NCI-H128 (cell line): Measurements from ENCODE around the gene HELZ.
"Not testable (repeated sequence)": the region's sequence is repeated elsewhere in the genome, so short reads cannot be mapped to it uniquely, and the experiment has no call there.

ENCODE experiments used
- DNase-seq: peaks from one replicate; lab custom pipeline; 2025; ENCODE audit not compliant: unreplicated experiment; lab: John Stamatoyannopoulos, UW

The HELZ gene

DNA sequence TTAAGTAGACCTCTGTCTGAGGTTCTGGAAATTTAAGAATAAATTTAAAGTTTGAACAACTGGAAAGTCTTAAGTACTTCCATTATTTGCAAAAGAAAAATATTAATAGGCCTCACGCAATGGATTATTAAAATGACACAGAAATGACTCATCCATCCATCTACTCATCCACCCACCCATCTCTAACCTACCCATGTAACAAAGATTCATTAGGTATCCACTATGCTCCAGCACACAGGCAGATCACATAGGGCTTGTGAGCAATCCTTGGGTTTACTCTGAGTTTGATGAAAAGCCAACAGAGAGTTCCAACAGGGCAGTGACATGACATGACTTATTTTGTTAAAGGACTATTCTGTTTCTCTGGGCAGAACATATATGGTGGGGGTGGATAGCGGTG, 93.3 kb downstream of the HELZ start:
- no peak for DNase-seq

DNA sequence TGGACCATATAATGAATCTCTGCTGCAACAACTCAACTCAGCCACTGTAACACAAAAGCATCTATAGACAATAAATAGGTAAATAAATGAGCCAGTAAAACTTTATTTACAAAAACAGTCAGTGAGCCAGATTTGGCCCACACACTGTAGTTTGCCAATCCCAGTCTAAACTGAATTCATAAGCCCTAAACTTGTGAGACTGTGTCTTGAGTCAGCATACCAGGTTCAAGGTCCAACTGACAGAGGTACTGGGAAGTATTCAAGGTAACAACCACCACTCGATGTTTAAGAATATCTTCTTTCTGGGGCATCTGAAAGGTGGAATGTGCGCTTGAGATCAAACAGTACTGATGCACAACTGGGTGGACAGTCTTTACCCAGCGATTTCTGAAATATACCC, 94.2 kb downstream of the HELZ start:
- DNase-seq = no peak

DNA sequence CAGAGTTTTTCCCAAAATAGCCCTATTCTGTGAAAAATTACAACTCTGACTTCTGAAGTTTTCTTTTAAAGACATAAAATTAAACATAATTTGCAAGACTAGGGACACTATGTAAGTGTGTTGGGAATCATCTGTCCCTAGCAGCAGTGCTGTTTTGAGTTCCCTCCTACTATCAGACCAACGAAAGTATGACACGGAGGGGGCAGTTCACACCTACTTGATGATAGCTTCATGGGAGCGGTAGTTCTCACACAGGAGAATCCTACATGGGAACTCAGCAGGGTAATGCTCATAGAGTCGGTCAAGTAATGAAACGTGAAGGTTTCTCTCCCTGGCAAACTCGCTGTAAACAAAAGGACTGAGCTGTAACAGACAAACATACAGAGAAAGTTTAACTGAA, 96.6 kb downstream of the HELZ start:
- no peak for DNase-seq

DNA sequence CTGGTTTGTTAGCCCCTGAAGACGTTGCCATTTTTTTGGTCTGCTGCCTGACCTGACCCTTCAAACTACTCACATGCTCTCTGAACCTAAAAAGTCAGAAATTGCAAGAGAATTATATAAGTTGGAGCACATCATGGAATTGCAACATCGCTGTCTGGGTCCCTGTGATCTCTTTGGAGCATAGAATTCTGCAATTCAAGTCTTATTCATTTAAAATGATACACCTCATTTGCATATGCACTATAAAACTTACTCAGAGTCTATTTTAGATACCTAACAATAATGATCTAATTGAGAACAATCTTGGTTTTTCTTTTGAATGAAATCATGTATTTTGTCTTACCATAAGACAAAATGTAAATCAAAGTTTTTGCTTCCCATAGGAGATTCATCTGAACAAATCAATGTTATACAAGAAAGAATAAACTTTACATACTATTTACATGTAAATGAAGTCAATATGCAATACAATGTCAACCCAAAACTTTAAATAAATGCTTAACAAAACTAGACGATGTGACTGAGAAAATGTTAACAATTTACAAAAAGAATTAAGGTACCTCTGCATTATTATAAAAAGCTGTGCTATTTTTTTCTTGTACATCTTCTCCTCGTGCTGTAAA, 99.7 kb downstream of the HELZ start:
- no peak for DNase-seq

DNA sequence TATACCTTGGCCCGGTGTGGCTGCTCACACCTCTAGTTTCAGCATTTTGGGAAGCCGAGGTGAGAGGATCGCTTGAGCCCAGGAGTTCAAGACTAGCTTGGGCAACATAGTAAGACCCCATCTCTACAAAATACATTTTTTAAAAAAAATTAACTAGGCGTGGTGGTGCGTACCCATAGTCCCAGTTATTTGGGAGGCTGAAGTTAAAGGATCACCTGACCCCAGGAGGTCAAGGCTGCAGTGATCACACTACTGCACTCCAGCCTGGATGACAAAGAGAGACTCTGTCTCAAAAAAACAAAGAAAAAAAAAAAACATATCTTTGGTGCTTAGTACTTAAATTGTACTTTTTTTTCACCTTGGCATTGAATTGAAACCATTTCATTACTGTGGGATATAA, 101.7 kb downstream of the HELZ start:
- DNase-seq = no peak

DNA sequence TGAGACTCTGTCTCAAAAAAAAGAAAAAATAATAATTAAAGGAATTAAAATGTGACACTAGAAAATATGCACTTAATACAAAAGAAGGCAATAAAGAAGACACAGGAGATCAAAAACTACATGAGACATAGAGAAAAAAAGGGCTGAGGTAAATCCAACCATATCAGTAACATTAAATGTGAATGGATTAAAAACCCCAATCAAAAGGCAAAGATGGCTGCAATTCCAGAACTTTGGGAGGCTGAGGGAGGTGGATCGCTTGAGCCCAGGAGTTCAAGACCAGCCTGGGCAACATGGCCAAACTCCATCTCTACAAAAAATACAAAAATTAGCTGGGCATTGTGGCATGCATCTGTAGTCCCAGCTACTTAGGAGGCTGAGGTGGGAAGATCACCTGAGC, 103.0 kb downstream of the HELZ start:
- not testable (repeated sequence) for DNase-seq

DNA sequence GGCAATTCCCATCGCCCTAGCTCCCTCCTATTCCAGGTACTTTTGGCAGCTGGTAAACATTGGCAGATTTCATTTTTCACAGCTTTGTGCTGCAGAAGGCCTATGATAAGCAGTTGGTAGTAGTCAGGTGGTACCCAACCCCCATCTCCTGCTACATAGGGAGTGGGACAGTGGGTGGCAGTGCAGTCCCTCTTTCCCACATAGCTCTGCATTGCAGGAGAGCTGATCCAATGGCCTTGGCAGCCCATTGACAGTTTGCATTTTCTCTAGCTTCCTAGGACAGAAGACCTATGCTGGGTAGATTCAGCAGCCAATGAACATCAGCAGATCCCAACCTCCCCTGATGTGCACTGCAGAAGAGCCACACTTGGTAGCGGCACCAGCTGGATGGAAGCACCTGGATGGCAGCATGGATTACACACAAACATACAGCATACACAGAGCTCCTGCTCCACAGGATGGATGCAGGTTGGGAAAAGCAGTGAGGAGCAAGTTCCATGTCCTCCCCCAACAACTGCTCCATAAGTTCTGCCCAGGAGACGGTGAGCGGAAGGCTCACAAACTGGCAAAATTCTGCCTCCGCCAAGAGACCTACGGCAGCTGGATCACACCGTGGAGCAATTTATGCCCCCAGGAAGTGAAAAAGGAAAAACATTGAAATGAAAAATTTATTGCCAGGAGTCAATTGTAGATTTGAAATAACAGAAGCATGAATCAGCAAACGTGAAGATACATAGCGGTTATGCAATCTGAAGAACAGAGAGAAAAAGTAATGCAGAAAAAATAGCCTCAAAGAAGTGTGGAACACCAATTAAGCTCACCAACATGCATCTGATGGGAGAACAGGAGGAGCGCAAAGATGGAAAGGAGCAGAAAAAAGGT, 105.0 kb downstream of the HELZ start:
- no peak for DNase-seq

DNA sequence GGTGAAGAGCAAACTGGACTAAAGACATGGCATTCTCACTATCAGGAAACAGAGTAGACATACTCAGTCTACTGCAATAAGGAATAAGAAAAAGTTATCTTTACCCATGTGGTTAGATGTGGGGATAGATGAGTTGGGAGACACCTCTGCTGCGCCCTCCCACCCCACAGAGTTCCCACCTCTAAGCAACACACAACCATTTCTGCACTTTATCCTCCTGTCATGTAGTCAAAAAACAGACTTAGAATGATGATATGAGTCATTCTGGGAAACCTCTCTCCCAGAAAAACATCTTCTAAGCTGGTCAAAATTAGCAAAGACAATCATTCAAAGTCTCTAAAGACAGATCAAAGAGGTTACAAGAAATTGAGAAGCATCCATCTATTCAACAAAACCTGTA, 105.7 kb downstream of the HELZ start:
- DNase-seq = no peak

DNA sequence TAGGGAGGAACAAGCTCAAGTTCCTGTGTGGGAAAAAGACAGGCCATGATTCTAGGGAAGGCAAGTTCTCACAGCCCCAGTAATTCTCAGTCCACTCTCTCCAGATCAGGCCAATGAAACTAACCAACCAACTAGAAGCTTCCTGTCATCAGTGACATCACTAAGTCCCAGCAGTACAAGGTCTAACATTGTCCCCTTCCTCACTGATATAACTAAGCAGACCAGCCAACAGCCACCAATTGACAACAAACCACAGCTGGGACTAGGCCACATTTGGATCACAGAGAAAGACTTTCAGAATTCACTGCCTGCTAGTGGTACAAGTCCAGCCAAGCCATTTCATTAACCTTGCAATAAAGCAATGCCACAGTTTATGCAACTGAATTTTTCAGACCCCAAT, 106.6 kb downstream of the HELZ start:
- no peak for DNase-seq

DNA sequence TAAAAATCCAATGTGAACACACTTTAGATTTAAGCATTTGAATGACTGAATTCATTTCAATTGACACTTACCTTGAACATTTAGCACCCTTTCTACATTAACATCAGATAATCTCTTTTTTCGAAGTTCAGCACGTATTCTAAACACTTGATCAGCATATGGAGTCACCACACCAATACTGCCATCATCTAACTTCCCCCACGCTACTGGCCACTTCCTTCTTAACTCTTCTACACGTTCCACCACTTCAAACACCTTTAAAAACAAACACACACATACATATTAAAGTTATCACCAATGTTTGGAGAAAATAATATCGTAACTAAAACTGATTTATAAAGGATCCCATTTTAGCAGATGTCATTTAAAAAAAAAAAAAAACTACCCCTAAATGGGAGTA, 107.1 kb downstream of the HELZ start:
- DNase-seq = no peak

DNA sequence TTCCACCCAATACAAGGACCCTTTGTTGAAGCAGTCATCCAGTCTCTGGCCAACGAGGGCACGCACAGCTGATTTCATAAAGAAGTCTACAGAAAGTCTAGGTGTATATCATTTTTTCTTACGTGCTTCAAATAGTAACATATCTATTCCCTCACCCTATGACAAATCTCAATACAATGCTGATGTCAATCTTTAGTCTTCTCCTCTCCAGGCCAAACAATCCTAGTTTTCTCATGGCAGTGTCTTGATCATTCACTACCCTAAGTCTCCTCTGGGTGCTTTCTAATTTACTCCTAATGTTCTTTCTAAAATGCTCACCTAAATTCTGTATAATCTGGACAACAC, 108.0 kb downstream of the HELZ start:
- no peak for DNase-seq

DNA sequence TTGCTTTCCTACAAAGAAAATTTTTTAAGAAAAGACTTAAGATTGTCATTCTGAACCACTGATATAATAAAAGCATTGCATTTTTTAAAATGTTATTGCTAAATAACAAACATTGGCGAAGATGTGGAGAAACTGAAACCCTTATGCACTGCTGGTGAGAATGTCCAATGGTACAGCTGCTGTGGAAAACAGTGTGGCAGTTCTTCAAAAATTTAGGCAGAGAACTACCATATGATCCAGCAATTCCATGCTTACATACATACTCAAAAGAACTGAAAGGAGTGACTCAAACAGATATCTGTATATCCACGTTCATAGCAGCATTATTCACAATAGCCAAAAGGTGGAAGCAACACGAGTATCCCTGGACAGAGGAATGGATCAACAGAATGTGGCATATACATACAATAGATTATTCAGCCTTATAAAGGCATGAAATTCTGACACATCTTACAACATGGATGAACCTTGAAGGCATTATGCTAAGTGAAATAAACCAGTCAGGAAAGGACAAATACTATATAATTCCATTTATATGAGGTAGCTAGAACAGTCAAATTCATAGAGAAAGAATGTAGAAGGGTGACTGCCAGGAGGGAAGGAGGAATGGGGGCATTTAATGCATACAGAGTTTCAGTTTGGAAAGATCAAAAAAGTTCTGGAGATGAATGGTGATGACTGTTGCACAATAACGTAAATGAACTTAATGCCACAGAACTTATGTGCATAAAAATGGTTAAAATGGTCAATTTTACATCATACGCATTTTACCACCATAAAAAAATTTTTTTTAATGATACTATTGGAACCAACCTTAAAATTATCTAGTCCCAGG, 108.6 kb downstream of the HELZ start:
- no peak for DNase-seq

DNA sequence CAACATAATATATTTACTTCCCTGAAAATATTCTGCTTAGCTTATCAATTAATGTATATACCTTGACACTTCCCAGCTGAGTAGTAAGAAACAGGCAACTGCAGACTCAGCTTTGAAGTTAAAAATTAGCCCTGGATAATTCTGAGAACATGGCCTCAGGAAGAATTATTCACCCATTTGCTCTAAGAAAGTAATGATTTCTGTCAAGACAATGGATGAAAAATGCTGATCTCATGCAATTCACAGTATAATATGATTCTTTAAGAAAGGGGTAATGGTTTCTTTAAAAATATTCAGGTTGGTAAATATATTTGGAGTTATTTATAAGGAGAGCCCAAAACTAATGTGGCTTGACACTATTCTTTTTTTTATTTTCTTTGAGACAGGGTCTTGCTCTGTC, 111.8 kb downstream of the HELZ start:
- no peak for DNase-seq

DNA sequence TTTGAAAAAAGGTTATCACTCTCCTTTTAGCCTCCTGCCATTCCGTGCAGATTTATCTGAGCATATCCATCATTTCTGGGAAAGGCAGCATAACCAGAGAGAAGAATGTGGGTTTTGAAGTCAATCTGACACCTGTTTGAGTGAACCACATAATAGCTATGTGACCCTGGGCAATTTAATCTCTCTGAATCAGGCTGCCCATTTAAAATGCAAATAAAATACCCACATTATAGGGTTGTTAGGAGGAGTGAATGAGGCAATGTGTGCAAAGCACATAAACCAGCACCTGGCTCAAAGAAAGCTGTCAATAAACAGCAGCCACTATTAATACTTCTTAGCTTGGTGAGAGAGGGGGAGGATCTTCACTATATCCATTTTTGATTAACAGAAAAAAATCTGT, 112.6 kb downstream of the HELZ start:
- no peak for DNase-seq

DNA sequence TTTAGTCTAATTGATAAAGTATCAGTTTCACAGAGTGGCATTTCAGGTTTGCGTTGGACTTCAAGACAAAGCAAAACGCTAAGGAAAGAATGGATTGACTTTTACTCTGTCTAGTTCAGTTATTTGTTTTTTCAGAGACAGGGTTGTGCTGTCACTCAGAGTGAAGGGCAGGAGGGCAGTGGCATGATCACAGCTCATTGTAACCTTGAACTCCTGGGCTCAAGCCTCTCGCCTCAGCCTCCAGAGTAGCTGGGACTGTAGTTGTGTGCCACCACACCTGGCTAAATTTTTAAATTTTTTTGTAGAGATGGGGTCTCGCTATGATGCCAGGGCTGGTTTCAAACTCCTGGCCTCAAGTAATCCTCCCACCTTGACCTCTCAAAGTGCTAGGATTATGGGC, 114.2 kb downstream of the HELZ start:
- DNase-seq = no peak

DNA sequence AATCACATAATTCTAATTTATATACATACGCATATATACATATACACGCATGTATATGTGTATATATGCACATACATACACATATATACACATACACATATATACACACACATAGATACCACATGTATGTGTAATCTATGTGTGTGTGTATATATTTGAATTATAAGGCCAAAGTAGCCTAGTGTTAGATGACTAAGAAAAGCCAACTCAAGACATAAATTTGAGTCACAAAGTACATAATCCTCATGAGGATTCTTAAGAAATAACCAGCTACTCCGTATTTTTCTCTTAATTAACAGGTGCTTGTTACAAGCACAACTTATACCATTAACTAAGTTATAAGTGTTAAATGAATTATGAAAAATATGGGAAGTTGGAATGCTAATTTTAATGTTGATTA, 115.7 kb downstream of the HELZ start:
- DNase-seq = no peak

DNA sequence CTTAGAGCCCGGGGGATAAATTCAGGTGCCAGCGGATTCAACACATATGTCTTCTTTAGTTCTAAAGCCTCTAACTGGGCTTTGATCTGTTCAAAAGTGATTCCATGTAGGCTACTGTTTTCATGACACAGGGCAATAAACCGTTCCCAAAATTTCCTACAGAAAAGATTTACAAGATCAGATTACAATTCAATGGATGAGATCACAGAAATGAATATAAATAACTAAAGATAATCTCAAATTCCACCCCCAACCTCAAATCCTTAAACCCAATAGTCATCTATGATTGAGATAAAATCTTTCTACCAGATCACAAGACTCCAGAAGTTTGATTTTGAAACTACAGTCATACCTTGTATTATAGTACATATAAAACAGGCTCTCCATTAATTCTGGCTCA, 116.3 kb downstream of the HELZ start:
- DNase-seq = no peak

DNA sequence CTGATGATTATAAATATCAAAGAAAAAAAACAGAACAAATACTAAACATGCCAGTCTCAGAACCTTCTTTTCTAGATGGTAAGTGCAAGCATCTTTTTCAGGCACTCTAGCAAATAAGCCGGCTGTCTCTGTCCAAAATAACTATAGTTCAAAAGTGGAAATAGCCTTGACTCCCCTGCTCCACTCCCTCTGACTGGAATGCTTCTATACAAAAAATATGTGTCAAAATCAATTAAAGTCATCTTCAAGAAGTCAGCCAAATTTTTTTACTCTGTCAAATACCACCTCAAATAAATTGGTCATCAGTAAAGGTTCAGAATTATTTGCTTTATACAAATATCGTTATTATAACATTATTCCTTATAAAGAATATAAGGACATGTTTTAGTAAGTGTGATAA, 117.1 kb downstream of the HELZ start:
- no peak for DNase-seq

DNA sequence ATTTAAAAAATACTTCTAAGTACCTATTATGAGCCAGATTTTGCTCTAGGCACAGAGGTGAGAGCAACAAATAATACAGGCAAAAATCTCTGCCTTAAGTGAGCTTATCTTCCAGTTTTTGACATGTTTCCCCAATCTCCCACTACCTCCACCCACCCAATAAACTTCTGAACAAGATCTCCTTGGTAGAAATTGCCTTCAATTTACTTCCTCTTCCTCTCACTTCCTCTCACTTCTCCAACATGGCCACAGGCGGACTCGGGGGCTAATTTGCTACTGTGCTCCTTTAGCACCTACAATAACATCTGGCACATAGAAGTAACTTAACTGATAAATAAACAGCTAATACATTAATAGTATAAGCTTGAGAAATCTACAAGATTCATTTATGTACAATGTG, 118.0 kb downstream of the HELZ start:
- no peak for DNase-seq

DNA sequence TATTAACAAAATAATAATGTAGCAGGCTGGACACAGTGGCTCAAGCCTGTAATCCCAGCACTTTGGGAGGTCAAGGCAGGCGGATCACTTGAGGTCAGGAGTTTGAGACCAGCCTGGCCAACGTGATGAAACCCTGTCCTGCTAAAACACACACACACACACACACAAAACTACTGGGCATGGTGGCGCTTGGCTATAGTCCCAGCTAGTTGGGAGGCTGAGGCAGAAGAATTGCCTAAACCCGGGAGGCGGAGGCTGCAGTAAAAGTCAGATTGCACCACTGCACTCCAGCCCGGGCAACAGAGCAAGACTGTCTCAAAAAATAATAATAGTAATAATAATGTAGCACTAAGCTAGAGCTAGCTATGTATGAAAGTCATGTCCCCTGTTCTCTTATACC, 118.5 kb downstream of the HELZ start:
- DNase-seq = not testable (repeated sequence)

DNA sequence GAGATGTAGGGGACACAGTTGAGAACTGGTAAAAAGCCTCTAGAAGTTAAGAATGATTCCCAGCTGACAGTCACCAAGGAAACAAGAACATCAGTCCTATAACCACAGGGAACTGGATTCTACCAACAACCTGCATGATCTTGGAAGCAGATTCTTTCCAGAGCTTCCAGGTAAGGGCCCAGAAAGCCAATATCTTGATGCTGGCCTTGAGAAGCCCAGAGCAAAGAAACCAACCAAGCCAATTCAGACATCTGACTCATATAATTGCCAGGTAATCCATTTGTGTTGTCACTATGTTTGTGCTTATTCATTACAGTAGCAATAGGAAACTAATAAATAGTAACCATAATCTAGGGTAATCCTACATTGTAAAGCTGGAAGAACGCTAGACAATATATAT, 119.1 kb downstream of the HELZ start:
- DNase-seq = no peak

DNA sequence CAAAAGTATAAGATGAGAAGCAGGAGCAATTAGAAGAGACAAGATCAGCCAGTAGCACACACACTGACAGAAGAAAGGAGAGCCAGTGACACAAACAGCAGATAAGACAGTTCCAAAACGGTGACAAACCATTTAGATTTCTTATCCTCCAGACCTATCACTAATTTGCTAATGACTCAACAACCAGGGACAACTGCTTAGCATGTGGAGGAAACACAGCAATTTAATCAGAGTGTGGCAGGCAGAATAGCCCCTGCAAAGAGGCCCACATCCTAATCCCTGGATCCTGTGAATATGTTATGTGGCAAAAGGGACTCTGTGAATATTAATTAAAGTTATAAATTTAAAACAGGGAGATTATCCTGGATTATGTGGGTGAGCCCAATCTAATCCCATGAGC, 119.6 kb downstream of the HELZ start:
- DNase-seq = no peak
